Activated naive CD4-positive, alpha-beta T cell treated with anti-CD3 and anti-CD28 coated beads for 36 hours (primary cell): ENCODE data around the gene TMEM54. TPM values are rescaled to one million over a fixed set of nuclear protein-coding genes. Genes with fewer than 3 reads are reported as not detected.
A peak's percentile ranks its signal among the peaks of the same experiment; 100 is the strongest.

Source experiments
- CTCF ChIA-PET: fragments of 350-600 bp; sonication (Branson Sonifier 250); formaldehyde crosslinking; loops from one replicate; lab custom pipeline; 2021; ENCODE audit warnings: antibody characterized with exemption; lab: Charles Lee
- DNase-seq: peaks from one replicate; pipeline ENCODE4 v3.0.0-alpha.2; 2020
- H3K27ac Mint-ChIP-seq: one replicate; pipeline ENCODE4 v1.8.0; 2021; ENCODE audit warnings: mild to moderate bottlenecking, mixed read lengths
- H3K27me3 Mint-ChIP-seq: one replicate; pipeline ENCODE4 v1.8.0; 2021; ENCODE audit warnings: low read depth, mixed read lengths
- H3K36me3 Mint-ChIP-seq: one replicate; pipeline ENCODE4 v1.8.0; 2021; ENCODE audit warnings: low read depth, mixed read lengths
- H3K4me1 Mint-ChIP-seq: one replicate; pipeline ENCODE4 v1.8.0; 2021; ENCODE audit warnings: low read depth, mixed read lengths
- H3K4me3 Mint-ChIP-seq: one replicate; pipeline ENCODE4 v1.8.0; 2021; ENCODE audit warnings: mild to moderate bottlenecking, moderate library complexity, mixed read lengths
- H3K9me3 Mint-ChIP-seq: one replicate; pipeline ENCODE4 v1.8.0; 2021; ENCODE audit warnings: mixed read lengths
- intact Hi-C: fragments of 100-400 bp; cut with micrococcal nuclease; formaldehyde crosslinking; loops from one replicate; pipeline ENCODE4 v1.15.1; 2023
- total RNA-seq, 2 experiments: library from RNA; stranded (reverse); gene quantifications; one replicate each; pipeline ENCODE4 v1.2.3, GENCODE V29; 2021

The TMEM54 gene
- total RNA-seq, 2 experiments from 2014 or later = 0.84 to 1.0 TPM

GRCh38 chr1:32871364-32872191 lies 29.6 kb downstream of the TMEM54 start:
- intact Hi-C loops = loop anchor here (1.0 to 2.0 kb wide), 3 partner anchors 99 to 351 kb away; no protein-coding TSS in a partner anchor
- CTCF ChIA-PET = interaction anchor here (0.6 to 7.8 kb wide), 11 partner anchors 12 to 214 kb away, joined by 3 to 63 read pairs (median 3); no protein-coding TSS in a partner anchor
- H3K4me1 Mint-ChIP-seq = peaks cover 6% of the 10 kb centered on the region
- DNase-seq = no peak
- H3K36me3 Mint-ChIP-seq = no peaks in the 10 kb centered on the region
- no peak overlapping the region for H3K27ac Mint-ChIP-seq
- peaks cover 40% of the 10 kb centered on the region for H3K27me3 Mint-ChIP-seq
- H3K9me3 Mint-ChIP-seq = no peaks in the 10 kb centered on the region
- H3K4me3 Mint-ChIP-seq = no peak overlapping the region

- Mint-ChIP-seq H3K4me3 (peak within 1 kb of the TSS; percentile 35), H3K27ac (no peak within 1 kb of the TSS), H3K27me3 (peaks cover 39% of the 10 kb centered on the region), H3K9me3 (no peaks in the 10 kb centered on the region), H3K4me1 (peaks cover 6% of the 10 kb centered on the region), H3K36me3 (no peaks in the 10 kb centered on the region)
- intact Hi-C loops = no loop called here
- DNase-seq = no peak
- CTCF ChIA-PET = interaction anchor here (0.8 to 7.8 kb wide), 9 partner anchors 12 to 215 kb away, joined by 3 to 63 read pairs (median 4); no protein-coding TSS in a partner anchor
Measured at GRCh38 chr1:32870615-32871363, 30.4 kb downstream of the TMEM54 start, which contains the start of gene FNDC5. Gene FNDC5 (minus strand): TSS chr1:32870912.

- intact Hi-C loops = loop anchor here (1.0 kb wide), 1 partner anchor 42 kb away; no protein-coding TSS in a partner anchor
- H3K36me3 Mint-ChIP-seq = no peaks in the 10 kb centered on the region
- CTCF ChIA-PET = interaction anchor here (7.8 kb wide), 1 partner anchor 158 kb away, joined by 63 read pairs; no protein-coding TSS in a partner anchor
- peak overlapping the region; percentile 35 for H3K4me3 Mint-ChIP-seq
- no peak overlapping the region for H3K27ac Mint-ChIP-seq
- peaks cover 6% of the 10 kb centered on the region for H3K4me1 Mint-ChIP-seq
- H3K27me3 Mint-ChIP-seq = peaks cover 31% of the 10 kb centered on the region
- H3K9me3 Mint-ChIP-seq = no peaks in the 10 kb centered on the region
- no peak for DNase-seq
Measured at GRCh38 chr1:32869923-32870614, 31.1 kb downstream of the TMEM54 start.

GRCh38 chr1:32868806-32869455 lies 32.3 kb downstream of the TMEM54 start:
- H3K4me1 Mint-ChIP-seq = peaks cover 6% of the 10 kb centered on the region
- CTCF ChIA-PET = interaction anchor here (0.9 to 2.5 kb wide), 3 partner anchors 8 to 157 kb away, joined by 3 to 8 read pairs (median 7); no protein-coding TSS in a partner anchor
- no peak overlapping the region for H3K4me3 Mint-ChIP-seq
- no peak overlapping the region for H3K27ac Mint-ChIP-seq
- intact Hi-C loops = loop anchor here (1.0 kb wide), 1 partner anchor 41 kb away; no protein-coding TSS in a partner anchor
- H3K9me3 Mint-ChIP-seq = no peaks in the 10 kb centered on the region
- H3K27me3 Mint-ChIP-seq = peaks cover 26% of the 10 kb centered on the region
- H3K36me3 Mint-ChIP-seq = no peaks in the 10 kb centered on the region
- no peak for DNase-seq

GRCh38 chr1:32868085-32868484 lies 33.1 kb downstream of the TMEM54 start:
- H3K4me3 Mint-ChIP-seq = no peak overlapping the region
- H3K36me3 Mint-ChIP-seq = no peaks in the 10 kb centered on the region
- DNase-seq = no peak
- H3K27ac Mint-ChIP-seq = no peak overlapping the region
- H3K9me3 Mint-ChIP-seq = no peaks in the 10 kb centered on the region
- CTCF ChIA-PET = interaction anchor here (0.9 to 2.5 kb wide), 3 partner anchors 9 to 156 kb away, joined by 3 to 8 read pairs (median 7); no protein-coding TSS in a partner anchor
- intact Hi-C loops = no loop called here
- H3K27me3 Mint-ChIP-seq = peaks cover 26% of the 10 kb centered on the region
- H3K4me1 Mint-ChIP-seq = peaks cover 6% of the 10 kb centered on the region

GRCh38 chr1:32867671-32868070 lies 33.5 kb downstream of the TMEM54 start:
- DNase-seq = no peak
- Mint-ChIP-seq H3K27me3 (peaks cover 24% of the 10 kb centered on the region), H3K9me3 (no peaks in the 10 kb centered on the region), H3K27ac (no peak overlapping the region), H3K4me1 (peaks cover 6% of the 10 kb centered on the region), H3K4me3 (no peak overlapping the region), H3K36me3 (peaks cover 2% of the 10 kb centered on the region)
- intact Hi-C loops = no loop called here
- CTCF ChIA-PET = interaction anchor here (0.9 to 2.5 kb wide), 2 partner anchors 8 to 155 kb away, joined by 4 to 8 read pairs; no protein-coding TSS in a partner anchor

GRCh38 chr1:32867151-32867550 lies 34.0 kb downstream of the TMEM54 start:
- DNase-seq = no peak
- CTCF ChIA-PET = interaction anchor here (0.9 to 2.5 kb wide), 2 partner anchors 8 to 155 kb away, joined by 4 to 8 read pairs; no protein-coding TSS in a partner anchor
- Mint-ChIP-seq H3K9me3 (no peaks in the 10 kb centered on the region), H3K27me3 (peaks cover 22% of the 10 kb centered on the region), H3K4me1 (peaks cover 6% of the 10 kb centered on the region), H3K4me3 (no peak overlapping the region), H3K27ac (no peak overlapping the region), H3K36me3 (peaks cover 2% of the 10 kb centered on the region)
- intact Hi-C loops = no loop called here

GRCh38 chr1:32865639-32866405 lies 35.4 kb downstream of the TMEM54 start:
- no peak for DNase-seq
- Mint-ChIP-seq H3K4me1 (peaks cover 3% of the 10 kb centered on the region), H3K27me3 (peaks cover 11% of the 10 kb centered on the region), H3K4me3 (no peak overlapping the region), H3K9me3 (no peaks in the 10 kb centered on the region), H3K36me3 (peaks cover 2% of the 10 kb centered on the region), H3K27ac (no peak overlapping the region)
- intact Hi-C loops = no loop called here
- CTCF ChIA-PET = interaction anchor here (1.3 to 2.5 kb wide), 2 partner anchors 13 to 153 kb away, joined by 3 to 8 read pairs; no protein-coding TSS in a partner anchor

- Mint-ChIP-seq H3K27ac (no peak overlapping the region), H3K4me1 (no peaks in the 10 kb centered on the region), H3K4me3 (no peak overlapping the region), H3K9me3 (no peaks in the 10 kb centered on the region), H3K36me3 (peaks cover 2% of the 10 kb centered on the region), H3K27me3 (peaks cover 4% of the 10 kb centered on the region)
- no peak for DNase-seq
- CTCF ChIA-PET = no interaction called here
- intact Hi-C loops = no loop called here
Measured at GRCh38 chr1:32864375-32865019, 36.7 kb downstream of the TMEM54 start.

- Mint-ChIP-seq H3K27me3 (no peaks in the 10 kb centered on the region), H3K27ac (no peak overlapping the region), H3K4me1 (no peaks in the 10 kb centered on the region), H3K36me3 (peaks cover 2% of the 10 kb centered on the region), H3K9me3 (no peaks in the 10 kb centered on the region), H3K4me3 (no peak overlapping the region)
- no peak for DNase-seq
- intact Hi-C loops = no loop called here
- CTCF ChIA-PET = interaction anchor here (1.1 kb wide), 1 partner anchor 151 kb away, joined by 4 read pairs; no protein-coding TSS in a partner anchor
Measured at GRCh38 chr1:32863881-32864245, 37.3 kb downstream of the TMEM54 start.
